LNCAP (cell line): Measurements from ENCODE around the gene SMOC1.
A peak's percentile ranks its signal among the peaks of the same experiment; 100 is the strongest.

ENCODE experiments used
- TF ChIP-seq, protein P1 (sequence below): fragments of 450-650 bp; IDR thresholded peaks from 2 replicates; pipeline ENCODE4 v1.5.1; 2017; ENCODE audit warnings: mild to moderate bottlenecking

The SMOC1 gene

DNA sequence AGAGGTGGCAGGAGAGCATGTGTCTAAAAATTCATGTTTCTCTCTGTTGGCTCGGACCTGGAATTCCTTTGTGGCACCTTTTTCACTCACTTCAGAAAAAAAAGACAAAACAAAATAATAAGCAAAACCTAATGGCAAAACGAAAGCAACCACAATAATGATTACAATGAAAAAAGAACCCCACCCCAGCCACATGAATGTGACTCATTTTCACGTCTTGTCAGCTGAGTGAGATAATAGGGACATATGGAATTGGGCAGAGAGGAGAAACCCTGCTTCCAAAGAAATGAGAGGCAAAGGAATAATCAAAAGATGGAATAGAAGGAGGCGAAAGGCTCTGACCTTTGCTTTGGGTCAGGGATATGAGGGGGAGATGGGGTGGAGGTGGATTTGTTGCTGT lies 166.1 kb downstream of the SMOC1 start:
- TF ChIP-seq, protein P1, sequence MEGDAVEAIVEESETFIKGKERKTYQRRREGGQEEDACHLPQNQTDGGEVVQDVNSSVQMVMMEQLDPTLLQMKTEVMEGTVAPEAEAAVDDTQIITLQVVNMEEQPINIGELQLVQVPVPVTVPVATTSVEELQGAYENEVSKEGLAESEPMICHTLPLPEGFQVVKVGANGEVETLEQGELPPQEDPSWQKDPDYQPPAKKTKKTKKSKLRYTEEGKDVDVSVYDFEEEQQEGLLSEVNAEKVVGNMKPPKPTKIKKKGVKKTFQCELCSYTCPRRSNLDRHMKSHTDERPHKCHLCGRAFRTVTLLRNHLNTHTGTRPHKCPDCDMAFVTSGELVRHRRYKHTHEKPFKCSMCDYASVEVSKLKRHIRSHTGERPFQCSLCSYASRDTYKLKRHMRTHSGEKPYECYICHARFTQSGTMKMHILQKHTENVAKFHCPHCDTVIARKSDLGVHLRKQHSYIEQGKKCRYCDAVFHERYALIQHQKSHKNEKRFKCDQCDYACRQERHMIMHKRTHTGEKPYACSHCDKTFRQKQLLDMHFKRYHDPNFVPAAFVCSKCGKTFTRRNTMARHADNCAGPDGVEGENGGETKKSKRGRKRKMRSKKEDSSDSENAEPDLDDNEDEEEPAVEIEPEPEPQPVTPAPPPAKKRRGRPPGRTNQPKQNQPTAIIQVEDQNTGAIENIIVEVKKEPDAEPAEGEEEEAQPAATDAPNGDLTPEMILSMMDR: no peak

DNA sequence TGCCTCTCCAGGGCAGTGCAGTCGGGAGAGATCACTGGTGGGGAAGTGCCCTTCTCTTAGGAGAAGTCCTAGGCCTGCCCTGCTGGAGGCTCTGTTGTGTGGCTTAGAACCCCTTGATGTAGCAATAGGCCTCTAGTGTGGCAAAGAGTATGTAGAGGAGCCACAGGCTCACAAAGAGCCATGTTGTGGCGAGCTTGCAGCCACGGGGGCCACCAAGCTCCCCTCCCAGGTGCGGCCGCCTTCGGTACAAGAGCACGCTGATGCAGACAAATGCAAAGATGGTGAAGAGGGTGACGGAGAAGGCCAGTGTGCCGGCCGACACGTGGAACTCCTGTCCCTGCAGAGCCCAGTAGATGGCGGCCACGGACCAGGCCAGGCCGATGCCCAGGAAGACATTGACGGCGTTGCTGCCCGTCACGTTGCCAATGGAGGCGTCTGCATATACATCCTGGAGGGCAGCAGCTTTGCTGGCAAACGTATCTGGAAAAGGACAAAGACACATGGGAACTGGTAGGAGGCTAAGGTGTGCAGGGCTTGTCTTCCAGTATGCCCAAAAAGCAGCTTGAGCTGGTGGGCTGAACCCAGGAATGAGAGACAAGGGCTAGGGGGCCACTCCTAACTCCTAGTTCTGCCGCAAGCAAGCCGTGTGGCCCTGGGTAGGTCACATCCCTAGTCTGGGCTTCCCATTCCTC lies 166.8 kb downstream of the SMOC1 start:
- TF ChIP-seq, protein P1: peak; percentile 92

DNA sequence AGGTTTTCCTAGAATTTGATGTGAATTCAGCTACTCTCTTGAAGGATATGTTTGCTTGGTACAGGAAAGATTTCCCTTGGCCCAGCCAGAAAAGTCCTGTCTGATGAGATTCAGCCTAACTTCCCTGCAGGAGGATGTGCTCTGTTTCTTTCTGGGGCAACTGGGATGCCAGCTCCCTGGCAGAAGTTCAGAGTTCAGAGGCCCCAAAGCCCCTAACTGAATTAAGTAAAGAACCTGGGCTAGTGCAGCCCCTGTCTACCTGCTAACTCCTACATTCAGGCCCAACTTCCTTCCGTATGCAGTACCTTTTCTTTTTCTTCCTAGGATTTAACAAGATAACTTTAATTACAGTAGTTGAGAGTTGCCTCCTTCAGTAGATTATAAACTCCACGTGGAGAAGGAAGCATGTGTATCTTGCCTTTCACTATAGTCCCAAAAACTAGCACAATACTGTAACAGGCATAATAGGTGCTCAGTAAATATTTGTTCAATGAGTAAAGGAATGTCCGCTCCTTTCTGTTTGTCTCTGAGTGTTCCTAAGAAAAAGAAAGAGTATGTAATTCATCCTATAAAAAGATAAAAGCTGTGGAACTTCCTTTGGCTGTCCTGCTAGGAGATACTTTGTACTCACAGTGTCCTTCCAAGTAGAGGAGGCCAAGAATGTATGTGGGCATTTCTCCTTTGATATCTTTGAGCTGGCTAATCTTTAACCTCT lies 168.5 kb downstream of the SMOC1 start:
- TF ChIP-seq, protein P1: no peak

DNA sequence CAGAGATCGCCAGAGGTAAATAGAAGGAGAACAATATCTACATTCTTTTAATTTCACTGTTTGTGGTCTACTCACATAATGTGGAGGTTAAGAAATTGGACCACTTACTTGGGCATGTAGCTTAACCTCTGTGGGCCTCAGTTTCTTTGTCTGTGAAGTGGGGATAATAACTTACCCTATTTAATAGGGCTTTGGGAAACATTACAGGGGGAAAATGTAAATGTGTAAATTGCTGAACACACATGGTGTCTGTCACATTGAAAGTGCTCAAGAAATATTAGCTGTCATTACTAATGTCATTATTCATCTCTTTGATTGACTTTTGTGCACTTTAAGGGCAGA lies 169.1 kb downstream of the SMOC1 start:
- TF ChIP-seq, protein P1: no peak

DNA sequence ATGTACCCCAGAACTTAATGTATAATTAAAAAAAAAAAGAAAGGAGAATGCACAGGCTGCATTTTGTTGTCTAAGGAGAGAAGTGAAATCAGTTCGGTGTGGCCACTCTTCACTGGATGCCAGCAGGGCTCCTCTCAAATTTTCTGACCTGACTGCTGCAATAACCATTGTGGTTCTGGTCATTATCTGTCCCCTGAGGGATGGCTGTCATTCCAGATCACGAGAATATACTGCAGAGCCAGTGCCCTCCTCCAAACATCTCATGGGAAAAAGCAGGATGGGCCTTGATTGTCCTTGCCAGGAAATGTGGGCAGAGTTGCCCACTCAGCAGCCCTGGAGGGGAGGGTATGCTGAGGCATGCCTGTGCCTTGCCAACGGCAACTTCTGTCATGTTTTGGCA lies 170.4 kb downstream of the SMOC1 start:
- TF ChIP-seq, protein P1: no peak

DNA sequence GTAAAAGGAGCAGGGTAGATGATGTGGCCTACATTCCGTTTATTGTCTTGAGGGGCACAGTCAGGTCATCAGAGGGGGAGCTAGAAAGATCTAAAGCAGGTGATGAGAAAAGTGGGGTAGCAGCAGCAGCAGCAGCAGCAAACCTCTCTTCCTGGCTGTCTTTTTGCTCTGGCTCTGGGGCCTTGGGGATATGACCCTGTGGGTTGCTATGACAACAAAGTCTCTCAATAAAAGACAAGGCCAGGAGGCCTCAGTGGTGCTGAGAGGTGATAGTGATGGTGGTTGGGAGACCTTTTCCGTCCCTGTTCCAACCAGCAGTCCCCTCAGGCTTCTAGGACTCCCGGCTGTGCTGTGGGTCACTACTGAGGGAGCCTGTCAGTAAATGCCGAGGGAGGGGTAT lies 170.9 kb downstream of the SMOC1 start:
- TF ChIP-seq, protein P1: no peak

DNA sequence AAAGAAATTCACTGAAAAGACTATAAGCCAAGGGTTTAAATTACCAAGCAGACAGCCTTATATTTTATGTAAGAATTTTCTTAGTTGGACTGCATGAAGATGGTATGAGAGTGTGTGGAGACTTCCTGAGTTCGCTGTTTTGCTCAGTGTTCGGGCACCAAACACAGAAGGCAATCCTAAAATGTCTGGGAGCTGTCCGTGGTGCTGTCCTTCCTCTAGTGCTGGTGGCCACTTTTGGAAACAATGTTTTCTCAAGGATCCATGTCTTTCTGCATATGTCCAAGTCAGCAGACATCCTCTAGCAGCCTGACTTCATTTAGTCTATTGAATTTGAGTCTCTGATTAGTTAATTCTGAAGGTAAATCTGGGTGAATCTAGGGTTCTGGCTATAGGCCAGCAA lies 173.8 kb downstream of the SMOC1 start:
- TF ChIP-seq, protein P1: no peak
